SK-N-SH treated with all-trans-retinoic acid at 6 μM for 48 hours (cell line): ENCODE results near the gene PLA2G15.

Experiments
- ARNTL ChIP-seq: fragments of 450-650 bp; formaldehyde crosslinking; IDR thresholded peaks from 2 replicates; pipeline ENCODE4 v1.5.0; 2020; ENCODE audit warnings: low read depth, mild to moderate bottlenecking, moderate library complexity, borderline replicate concordance
- CREB5 ChIP-seq: fragments of 250-450 bp; sonication (Bioruptor Pico); IDR thresholded peaks from 2 replicates; pipeline ENCODE4 v1.5.1; 2020; ENCODE audit warnings: low read depth, mild to moderate bottlenecking, moderate library complexity
- ESRRG ChIP-seq: fragments of 250-450 bp; sonication (Bioruptor Pico); IDR thresholded peaks from 2 replicates; pipeline ENCODE4 v1.6.1; 2021; ENCODE audit warnings: mild to moderate bottlenecking
- GLIS3 ChIP-seq: fragments of 250-450 bp; sonication (Bioruptor Pico); IDR thresholded peaks from 2 replicates; pipeline ENCODE4 v1.5.0; 2020; ENCODE audit warnings: mild to moderate bottlenecking, moderate library complexity
- PATZ1 ChIP-seq: fragments of 250-450 bp; sonication (Bioruptor Pico); IDR thresholded peaks from 2 replicates; pipeline ENCODE4 v1.8.0; 2020; ENCODE audit warnings: mild to moderate bottlenecking, moderate library complexity, borderline replicate concordance
- RARB ChIP-seq: fragments of 250-450 bp; sonication (Bioruptor Pico); IDR thresholded peaks from 2 replicates; pipeline ENCODE4 v1.8.0; 2021; ENCODE audit warnings: mild to moderate bottlenecking, moderate library complexity
- TCF4 ChIP-seq: fragments of 250-450 bp; sonication (Bioruptor Pico); IDR thresholded peaks from 2 replicates; pipeline ENCODE4 v1.8.0; 2021; ENCODE audit warnings: mild to moderate bottlenecking, moderate library complexity, borderline replicate concordance
- TSHZ2 ChIP-seq: fragments of 250-450 bp; sonication (Bioruptor Pico); IDR thresholded peaks from 2 replicates; pipeline ENCODE4 v1.5.0; 2020; ENCODE audit warnings: mild to moderate bottlenecking, moderate library complexity
- ZFP3 ChIP-seq: fragments of 250-450 bp; sonication (Bioruptor Pico); IDR thresholded peaks from 2 replicates; pipeline ENCODE4 v1.5.0; 2020; ENCODE audit warnings: mild to moderate bottlenecking, moderate library complexity
- ZFP30 ChIP-seq: fragments of 450-650 bp; formaldehyde crosslinking; IDR thresholded peaks from 2 replicates; pipeline ENCODE4 v1.5.0; 2022; ENCODE audit warnings: mild to moderate bottlenecking, moderate library complexity
- ZNF565 ChIP-seq: fragments of 450-650 bp; formaldehyde crosslinking; conservative IDR thresholded peaks from 2 replicates; pipeline ENCODE4 v1.5.0; 2020; ENCODE audit warnings: low read depth, mild to moderate bottlenecking, moderate library complexity
- ZNF70 ChIP-seq: fragments of 450-650 bp; formaldehyde crosslinking; IDR thresholded peaks from 2 replicates; pipeline ENCODE4 v1.5.0; 2020; ENCODE audit warnings: mild to moderate bottlenecking, moderate library complexity
- ZNF8 ChIP-seq: fragments of 450-650 bp; formaldehyde crosslinking; IDR thresholded peaks from 2 replicates; pipeline ENCODE4 v1.5.0; 2020; ENCODE audit warnings: mild to moderate bottlenecking, moderate library complexity

- TF ChIP-seq ARNTL (CRISPR knock-in tag) (no peak), CREB5 (CRISPR knock-in tag) (no peak), RARB (CRISPR knock-in tag) (no peak), ZFP3 (no peak), ESRRG (no peak), ZNF8 (CRISPR knock-in tag) (no peak), ZNF70 (CRISPR knock-in tag) (no peak), PATZ1 (no peak), ZFP30 (CRISPR knock-in tag) (no peak), TCF4 (CRISPR knock-in tag) (no peak), TSHZ2 (CRISPR knock-in tag) (no peak), GLIS3 (CRISPR knock-in tag) (no peak), ZNF565 (CRISPR knock-in tag) (no peak)
Observed at GRCh38 chr16:68279726-68280558, 34.8 kb downstream of the PLA2G15 start.
